GM18870 (cell line): ENCODE data around the gene RREB1.

Experiments
- ATAC-seq: cut with Tn5 transposase; IDR thresholded peaks from one replicate; pipeline ENCODE4 v1.9.1; 2021; ENCODE audit warnings: moderate library complexity; ENCODE audit not compliant: unreplicated experiment

The RREB1 gene

DNA sequence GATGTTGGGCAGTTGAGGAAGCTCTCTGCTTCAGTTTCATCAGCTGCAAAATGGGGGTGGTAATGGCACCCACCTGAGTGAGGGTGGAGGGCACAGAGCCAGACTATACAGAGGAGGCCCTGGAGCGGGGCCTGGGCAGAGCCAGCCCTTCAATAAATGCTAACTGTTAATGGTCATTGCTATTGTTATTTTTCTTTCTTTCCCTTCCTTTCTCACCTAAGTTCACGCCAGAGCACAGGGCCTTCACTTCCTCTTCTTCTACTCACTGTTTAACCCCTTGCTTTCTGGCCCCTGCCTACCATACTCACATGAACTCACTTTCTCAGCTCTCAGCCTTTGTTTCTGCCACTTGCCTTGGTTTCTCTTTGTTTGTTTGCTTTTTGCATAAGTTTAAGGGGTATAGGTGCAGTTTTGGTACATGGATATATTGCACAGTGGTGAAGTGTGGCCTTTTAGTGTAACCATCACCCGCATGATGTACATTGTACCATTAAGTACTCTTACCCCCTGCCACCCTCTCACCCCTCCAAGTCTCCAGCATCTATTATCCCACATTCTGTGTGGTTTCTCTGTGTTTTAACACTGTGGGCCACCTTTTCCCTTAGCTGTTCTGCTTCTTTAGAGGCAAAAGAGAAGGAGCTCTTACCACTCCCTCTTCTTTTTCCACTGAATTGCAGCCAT, 7.5 kb upstream of the RREB1 start:
- no peak for ATAC-seq

DNA sequence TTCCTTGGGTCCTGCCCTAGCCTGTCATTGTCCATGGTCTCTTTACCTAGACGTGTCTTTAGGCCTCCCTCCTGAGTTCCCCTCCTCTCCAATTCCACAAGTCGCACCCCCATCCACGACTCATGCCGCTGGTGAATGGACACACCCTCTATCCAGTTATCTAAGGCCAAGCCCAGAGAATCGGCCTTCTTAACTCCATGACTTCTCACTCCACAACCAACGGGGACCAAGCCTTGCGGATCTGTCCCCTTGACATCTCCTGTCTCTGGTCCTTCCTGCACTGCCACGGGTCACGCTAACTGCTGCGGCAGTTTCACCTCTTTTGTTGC, 7.0 kb upstream of the RREB1 start:
- ATAC-seq = no peak

DNA sequence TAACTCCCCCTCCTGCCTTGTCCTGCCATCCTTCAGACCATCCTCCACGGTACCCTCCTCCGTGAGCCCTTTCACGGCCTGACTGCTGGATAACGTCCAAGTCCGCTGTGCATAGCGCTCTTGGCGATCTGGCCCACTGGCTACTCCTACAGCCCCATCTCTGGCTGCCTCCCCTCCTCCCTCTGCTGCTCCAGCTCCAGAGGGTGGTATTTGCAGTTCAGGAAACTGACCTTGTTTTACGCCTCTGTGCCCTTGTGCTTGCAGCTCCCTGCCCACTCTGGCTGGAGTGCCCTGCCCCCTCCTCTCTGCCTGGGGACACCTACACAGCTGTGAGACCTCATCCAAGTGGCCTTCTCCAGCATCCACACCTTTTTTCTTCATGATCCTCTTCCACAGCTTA, 6.5 kb upstream of the RREB1 start:
- ATAC-seq = no peak

DNA sequence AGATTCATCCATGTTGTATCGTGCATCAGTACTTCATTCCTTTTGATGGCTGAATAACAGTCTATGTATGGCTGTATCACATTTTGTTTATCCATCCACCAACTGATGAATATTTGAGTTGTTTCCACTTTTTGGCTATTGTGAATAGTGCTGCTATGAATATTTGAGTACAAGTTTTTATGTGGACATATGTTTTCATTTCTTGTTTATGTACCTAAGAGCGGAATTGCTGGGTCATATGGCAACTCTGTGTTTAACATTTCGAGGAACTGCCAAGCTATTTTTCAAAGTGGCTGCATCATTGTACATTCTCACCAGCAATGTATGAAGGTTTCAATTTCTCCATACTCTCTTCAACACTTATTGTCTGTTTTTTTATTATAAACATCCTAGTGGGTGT, 3.0 kb upstream of the RREB1 start:
- ATAC-seq = no peak

DNA sequence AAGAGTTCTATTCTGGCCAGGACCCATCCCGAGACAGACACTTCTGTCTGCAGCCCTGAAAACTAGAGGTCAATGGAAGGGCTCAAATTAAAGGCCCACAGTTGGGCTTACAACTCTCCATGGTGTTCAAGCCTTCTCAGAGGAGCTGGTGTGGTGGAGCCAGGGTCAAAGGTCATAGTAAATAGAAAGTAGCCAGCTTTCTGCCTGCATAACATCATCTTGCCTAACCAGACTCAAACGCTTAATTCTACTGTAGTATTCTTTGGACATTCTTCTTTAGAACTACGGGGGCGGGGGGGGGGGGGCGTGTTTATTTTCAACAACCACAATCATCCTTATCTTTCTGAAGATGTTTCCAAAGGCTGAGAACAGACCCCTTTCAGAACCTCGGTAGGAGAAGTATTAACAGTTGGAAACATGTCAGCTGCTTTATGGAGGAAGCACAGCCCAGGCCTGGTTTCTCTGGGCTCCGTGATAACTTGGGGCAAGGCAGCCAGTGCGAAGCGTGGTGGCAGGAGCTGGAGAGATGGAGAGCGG, 1.5 kb upstream of the RREB1 start:
- no peak for ATAC-seq

GRCh38 chr6:7106752-7107577, 796 bp upstream of the RREB1 start:
- ATAC-seq = no peak

DNA sequence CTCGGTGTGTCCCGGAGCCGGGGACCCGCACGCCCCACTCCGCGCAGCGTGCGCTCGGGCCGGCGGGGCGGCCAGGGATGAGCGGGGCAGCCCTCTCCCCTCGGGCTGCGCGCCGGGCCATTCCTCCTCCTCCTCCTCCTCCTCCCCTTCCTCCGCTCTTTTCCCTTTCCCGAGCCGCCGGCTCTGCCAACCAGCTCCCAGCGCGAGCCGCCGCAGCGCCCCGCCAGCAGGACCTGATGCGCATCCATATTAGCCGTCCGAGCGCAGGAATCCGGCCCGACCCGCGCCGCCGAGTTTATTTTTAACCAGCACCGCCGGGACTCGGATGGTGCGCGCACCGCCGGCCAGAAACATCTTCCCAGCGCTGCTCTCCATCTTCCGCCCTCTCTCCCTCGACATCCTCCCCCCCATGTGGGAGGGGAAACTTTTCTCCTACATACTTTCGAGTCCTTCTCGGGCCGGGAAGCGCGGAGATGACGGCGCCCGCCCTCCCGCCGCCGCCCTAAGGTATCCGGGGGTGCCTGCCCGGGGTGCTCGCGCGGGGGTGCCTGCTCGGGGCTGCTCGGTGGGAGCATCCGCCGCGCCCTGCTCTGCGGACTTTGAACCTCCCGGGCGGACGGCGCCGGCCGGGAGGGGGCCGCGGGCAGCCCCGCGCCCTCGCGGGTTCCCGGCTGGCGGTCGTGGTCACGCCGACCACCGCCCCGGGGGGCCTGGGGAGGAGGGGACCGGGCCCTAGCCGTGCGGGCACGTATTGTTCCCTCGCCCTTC, 619 bp downstream of the RREB1 start:
- ATAC-seq = no peak

DNA sequence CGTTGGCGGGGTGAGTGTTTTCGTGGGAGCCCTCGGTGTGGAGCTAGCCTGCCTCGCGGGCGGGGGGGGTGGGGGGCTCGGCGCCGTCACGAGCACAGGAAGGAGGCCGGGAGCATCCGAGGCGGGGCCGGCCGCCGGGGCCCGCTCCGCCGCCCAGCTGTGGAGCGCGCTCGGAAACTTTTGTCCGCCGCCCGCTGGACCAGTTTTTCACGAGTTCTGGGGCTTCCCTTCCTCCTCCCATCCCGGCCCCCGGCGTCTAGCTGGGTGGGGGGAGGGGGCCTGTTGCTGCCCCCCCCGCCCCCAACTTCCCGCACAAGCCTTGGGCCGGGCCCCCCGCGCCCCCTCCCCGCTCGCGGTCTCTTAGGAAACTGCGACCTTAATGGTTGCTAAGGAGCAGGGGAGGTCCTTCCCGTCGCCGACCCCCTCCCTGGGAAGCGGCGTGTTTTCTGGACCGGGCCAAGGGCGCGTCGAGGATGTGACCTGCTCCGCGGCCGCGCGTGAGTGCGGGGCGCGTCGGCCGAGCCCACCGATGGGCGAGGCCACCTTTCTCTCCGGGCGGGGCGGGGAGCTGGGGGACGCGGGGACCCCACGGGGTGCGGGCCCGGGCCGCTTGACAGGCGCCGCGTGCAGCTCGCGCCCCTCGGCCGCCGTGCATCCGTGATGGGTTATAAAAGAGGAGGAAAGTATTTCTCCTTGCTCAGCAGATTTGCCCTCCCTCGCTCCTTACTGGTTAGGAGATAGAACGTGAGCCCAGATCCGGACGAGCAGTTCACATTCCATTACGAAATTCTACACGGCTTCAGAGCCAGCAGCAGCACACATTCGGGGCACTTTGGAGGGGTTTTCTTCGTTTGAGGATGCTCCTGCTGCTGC, 1.4 kb downstream of the RREB1 start:
- no peak for ATAC-seq

DNA sequence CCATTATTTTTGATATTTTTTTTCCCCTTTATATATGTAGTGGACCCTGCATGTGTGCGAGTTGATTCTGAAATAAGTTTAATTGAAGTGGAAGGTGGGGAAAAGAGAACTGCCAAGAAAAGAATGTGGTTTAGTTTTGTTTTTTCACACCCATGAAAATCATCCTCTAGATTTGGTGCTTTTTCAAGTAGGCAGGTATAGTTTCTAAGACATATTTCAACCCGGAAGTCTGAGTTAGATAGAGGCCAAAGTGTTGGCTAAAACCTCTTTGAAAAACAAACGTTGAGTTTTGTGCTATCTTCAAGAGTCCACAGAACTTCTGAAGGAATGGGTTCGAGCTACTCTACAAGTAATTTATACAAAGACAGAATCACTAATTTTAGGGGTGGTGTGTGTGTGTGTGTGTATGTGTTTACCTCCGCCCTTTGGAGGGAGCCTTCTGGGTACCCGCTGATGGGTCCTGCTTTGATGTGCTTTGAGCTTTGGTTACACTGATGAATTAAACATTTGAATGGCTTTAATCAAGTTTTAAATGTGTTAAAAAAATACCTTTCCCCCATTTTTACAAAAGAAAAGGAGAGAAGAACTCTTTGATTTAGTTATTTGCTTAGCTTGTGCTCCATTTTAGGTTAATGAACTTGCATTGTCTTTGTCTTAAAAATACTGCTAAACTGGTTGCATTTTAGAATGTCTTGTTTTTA, 2.5 kb downstream of the RREB1 start:
- no peak for ATAC-seq

DNA sequence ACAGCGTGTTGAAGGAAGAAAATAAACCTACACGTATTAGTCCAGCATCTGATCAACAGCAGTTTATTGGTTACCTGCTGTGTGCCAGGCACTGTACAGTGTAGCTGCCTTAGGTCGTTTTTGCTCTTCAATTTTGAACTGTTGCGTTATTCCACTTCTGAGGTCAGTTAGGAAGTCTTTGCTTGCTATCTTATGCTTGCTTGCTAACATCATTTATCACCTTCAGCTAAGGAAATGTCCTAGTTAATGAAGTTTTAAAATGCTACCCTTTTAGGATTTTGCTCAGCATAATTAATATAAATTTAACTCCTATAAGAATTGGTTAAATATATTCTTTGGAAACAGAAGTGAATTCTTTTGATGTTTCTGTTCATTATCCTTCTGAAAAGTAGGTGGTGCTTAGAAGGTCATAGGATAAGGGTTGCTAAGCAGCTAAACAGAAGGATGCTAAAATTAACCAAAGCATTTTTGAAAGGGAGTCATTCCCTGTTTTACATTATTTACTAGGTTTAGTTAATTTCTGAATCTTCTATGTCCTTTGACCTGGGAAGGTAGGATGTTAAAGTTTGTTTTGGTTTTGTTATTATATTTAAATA, 3.4 kb downstream of the RREB1 start:
- ATAC-seq = no peak

- ATAC-seq = no peak
These were observed 4.4 kb downstream of the RREB1 start for GRCh38 chr6:7112171-7112570.

DNA sequence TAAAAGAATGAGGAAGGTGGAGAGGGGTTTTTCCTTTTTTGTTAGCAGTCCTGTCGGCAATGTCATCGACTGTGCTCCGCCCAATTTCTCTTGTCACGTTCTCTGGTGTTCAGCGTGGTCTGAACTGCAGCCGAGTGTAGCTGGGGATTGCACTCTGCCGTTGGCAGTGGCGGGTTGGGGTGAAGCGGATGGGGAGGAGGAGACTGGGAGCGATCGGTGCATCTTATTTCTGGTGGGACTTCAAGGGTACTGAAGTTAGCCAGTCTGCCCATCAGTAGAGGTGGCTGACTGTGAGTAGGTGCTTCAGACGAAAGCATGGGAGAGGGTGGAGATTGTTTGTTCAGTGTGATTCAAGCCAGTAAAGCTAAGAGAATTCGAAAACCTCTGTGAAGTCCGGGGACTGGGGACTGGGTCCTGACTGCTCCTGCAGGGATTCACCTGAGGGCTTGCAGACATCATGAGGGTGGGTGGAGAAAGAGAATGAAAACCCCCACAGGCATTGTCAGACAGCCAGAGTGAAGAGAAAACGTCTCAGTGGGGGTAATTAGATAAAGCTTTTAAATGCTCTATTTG, 5.1 kb downstream of the RREB1 start:
- ATAC-seq = no peak

GRCh38 chr6:7114744-7115458, 7.1 kb downstream of the RREB1 start:
- ATAC-seq = no peak

DNA sequence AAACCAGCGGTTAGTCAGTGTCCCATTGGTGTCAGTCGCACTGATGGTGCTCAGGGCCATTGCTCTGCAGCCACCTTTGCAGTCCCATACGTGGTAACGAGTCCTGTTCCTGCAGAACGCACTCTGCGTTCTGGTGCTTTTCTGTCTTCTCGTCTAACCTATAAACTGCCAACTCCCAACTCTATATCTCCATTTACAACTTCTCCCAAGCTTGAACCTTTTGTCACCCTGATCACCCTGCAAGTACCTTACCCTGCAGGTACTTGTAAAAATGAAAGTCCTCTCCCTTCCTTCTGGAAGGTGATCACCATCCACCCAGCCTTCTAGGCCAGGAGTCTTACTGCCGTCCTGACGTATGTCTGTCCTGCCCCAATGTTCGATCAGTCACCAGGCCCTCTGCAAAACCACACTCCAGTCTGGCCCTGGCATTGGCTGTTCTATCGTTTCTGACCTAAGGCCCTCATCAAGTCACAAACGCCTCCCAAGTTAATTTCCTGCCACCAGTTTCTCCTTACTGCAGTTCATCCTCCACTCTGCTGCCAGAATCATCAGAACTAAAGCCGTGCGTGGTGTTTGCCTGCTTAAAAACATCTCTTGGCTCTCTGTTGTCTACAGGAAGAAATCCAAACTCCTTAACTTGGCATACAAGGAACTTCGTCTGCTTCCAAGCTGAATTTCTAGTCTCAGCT, 7.9 kb downstream of the RREB1 start:
- ATAC-seq = no peak

GRCh38 chr6:7119272-7119801, 11.6 kb downstream of the RREB1 start:
- no peak for ATAC-seq

DNA sequence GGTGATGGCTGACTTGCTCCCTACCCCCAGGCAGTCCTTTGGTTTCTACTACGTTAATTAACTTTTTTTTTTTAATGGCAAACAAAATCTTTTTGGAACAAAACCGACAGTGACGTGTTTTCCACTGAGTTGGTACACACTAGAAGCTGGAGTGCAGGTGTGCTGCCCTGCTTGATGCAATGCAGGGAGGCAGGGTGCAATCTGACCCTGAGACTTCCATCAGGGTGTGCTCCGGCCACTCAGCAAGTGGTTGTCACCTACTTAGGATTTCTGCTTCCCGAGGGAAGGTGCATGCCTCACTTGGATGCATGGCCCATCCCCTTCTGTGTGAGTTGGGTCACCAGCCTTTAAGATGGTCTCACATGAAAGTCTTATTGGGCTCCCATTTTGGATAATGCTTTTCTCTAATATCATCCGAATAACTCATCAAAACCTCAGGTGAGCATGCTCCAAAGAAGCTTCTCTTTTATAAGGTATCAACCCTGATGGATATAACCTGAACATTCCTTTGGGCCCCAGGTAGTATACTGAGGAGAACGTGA, 14.0 kb downstream of the RREB1 start:
- ATAC-seq = no peak

- no peak for ATAC-seq
These were observed 14.9 kb downstream of the RREB1 start for GRCh38 chr6:7122684-7123083.

GRCh38 chr6:7124114-7124513, 16.4 kb downstream of the RREB1 start:
- ATAC-seq = no peak
